ENCODE results near the gene ELK1. TPM values are rescaled to one million over a fixed set of nuclear protein-coding genes. Genes with fewer than 3 reads are reported as not detected.

Gene ELK1, protein sequence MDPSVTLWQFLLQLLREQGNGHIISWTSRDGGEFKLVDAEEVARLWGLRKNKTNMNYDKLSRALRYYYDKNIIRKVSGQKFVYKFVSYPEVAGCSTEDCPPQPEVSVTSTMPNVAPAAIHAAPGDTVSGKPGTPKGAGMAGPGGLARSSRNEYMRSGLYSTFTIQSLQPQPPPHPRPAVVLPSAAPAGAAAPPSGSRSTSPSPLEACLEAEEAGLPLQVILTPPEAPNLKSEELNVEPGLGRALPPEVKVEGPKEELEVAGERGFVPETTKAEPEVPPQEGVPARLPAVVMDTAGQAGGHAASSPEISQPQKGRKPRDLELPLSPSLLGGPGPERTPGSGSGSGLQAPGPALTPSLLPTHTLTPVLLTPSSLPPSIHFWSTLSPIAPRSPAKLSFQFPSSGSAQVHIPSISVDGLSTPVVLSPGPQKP
- 26.1 TPM for polyA plus RNA-seq (2013)

DNA sequence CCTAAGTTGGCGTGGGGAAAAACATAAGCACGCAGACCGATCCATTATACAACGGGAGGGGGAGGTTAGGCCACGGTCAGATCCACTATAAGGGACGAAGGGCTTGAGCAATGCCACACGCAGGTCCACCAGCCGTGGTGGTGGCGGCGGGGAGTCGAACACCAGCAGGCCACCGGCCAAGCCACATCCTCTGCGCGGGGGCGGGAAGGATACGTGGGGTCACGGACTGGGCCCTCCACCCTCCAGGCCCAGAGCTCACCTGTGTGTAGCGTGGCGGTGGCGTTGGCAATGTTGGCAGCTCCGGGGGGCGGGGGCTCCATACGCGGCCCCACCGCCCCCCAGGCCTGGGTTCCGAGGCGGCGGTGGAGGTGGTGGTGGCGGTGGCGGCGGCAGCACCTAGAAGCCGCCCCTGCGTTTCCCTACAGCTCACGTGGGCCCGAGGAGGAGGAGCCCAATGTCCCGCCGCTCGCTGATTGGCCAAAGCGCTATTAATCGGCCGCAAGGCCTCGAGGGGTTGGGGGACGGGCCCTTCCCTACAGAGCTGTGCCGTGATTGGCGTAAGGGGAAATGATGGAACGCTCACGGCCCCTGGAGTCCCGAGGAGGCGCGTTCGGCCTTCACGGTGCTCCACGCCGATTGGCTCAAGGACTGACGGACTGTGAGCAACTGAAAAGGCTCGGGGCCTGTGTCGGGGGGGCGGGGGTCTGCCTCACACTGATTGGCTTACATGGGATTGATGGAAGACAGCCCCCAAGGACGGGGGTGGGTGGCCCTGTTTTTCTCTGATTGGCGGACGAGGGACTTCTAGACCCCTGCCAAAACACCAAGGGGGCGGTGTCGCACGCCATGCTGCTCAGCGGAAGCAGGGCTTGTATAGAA lies at the start of gene ELK1:
ELK1 (minus strand) TSS at position 400 of the 879 bp plus-strand sequence. CDS start 9,122 bp downstream, outside the sequence.
- WGBS (ENCODE audit: insufficient coverage) = 54% methylated on average over 54 of the region's 65 CpGs
- H3K4me1 ChIP-seq (ENCODE audit: control extremely low read depth in 1 of 4, control insufficient read depth in 4 of 4, insufficient read depth in 4 of 4, low read length in 3 of 4) = peaks cover 12 to 22% (median 20%) of the 10 kb centered on the region in 4 experiments
- peak within 1 kb of the TSS; percentile 12 to 70 for H3K27ac ChIP-seq (ENCODE audit: insufficient read depth in 1 of 2, low read depth in 1 of 2, low read length in 2 of 2, poor library complexity in 1 of 2, severe bottlenecking in 2 of 2)
- ChIA-PET POLR2A (no interaction called here), CTCF (no interaction called here)
- H3K4me3 ChIP-seq (ENCODE audit: control insufficient read depth in 1 of 7, extremely low read depth in 1 of 7, insufficient read depth in 4 of 7, low read depth in 2 of 7, low read length in 6 of 7) = peak within 1 kb of the TSS; percentile 52 to 85 (median 62)
- peaks cover 0 to 4% (median 0%) of the 10 kb centered on the region in 5 experiments for H3K27me3 ChIP-seq (replicated peaks in 2 of 5; ENCODE audit: control insufficient read depth in 4 of 5, insufficient read depth in 5 of 5, low read length in 4 of 5)
- peaks cover 3 to 20% (median 12%) of the 10 kb centered on the region in 4 experiments for H3K36me3 ChIP-seq (ENCODE audit: control insufficient read depth in 4 of 4, insufficient read depth in 4 of 4, low read length in 3 of 4)
- DNase-seq = peak; percentile 97 to 99 (median 99)
- H3K9me3 ChIP-seq (ENCODE audit: control extremely low read depth in 1 of 5, control insufficient read depth in 4 of 5, insufficient read depth in 2 of 5, low read depth in 1 of 5, low read length in 4 of 5) = no peaks in the 10 kb centered on the region

DNA sequence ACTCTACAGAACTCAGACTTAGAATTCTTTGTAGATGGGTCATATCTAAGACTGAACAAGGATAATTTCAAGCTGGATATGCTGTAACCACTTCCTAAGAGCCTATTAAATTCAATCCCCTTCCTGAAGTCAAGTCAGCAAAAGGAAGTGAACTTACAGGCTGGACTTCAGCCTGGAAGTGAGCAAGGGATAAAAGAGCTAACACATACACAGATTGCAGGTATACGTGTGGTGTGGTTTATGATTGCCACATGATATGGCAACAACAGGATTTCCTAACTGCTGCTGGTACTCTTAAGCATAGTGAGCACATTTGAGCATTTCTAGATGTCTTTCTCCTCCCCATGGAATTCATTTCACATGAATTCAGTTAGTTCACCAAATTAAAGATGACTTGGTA lies 46.8 kb upstream of the ELK1 start:
- DNase-seq = no peak
- H3K9me3 ChIP-seq (ENCODE audit: control extremely low read depth in 1 of 5, control insufficient read depth in 4 of 5, insufficient read depth in 2 of 5, low read depth in 1 of 5, low read length in 4 of 5) = peaks cover 0 to 11% (median 5%) of the 10 kb centered on the region in 5 experiments
- CTCF ChIA-PET = no interaction called here
- WGBS (ENCODE audit: insufficient coverage) = no CpG with 5 or more reads among the region's 1 CpG
- H3K4me3 ChIP-seq (ENCODE audit: control insufficient read depth in 1 of 7, extremely low read depth in 1 of 7, insufficient read depth in 4 of 7, low read depth in 2 of 7, low read length in 6 of 7) = no peak overlapping the region
- no peaks in the 10 kb centered on the region for H3K4me1 ChIP-seq (ENCODE audit: control extremely low read depth in 1 of 4, control insufficient read depth in 4 of 4, insufficient read depth in 4 of 4, low read length in 3 of 4)
- H3K27me3 ChIP-seq (replicated peaks in 2 of 5; ENCODE audit: control insufficient read depth in 4 of 5, insufficient read depth in 5 of 5, low read length in 4 of 5) = no peaks in the 10 kb centered on the region
- H3K27ac ChIP-seq (ENCODE audit: insufficient read depth in 1 of 2, low read depth in 1 of 2, low read length in 2 of 2, poor library complexity in 1 of 2, severe bottlenecking in 2 of 2) = no peak overlapping the region
- POLR2A ChIA-PET = no interaction called here
- H3K36me3 ChIP-seq (ENCODE audit: control insufficient read depth in 4 of 4, insufficient read depth in 4 of 4, low read length in 3 of 4) = no peaks in the 10 kb centered on the region

DNA sequence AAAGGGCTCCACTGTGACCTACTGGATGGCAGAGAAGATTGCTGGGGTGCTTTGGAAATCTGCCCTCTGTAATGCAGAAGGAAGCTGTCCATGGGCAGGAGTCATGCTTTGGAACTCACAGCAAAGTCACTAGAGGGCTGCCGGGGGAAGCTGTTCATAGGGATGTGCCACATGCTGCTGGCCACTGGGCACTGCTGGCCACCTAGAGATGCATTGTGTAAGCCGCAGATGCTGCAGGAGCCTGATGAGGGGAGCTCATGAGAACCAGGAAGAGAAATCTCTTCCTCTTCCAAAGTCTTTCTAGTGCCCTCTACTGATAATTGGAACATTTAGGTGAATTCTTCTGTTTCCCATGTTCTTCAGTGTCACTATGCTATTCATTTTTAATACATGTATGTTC lies 39.8 kb upstream of the ELK1 start:
- H3K4me1 ChIP-seq (ENCODE audit: control extremely low read depth in 1 of 4, control insufficient read depth in 4 of 4, insufficient read depth in 4 of 4, low read length in 3 of 4) = no peaks in the 10 kb centered on the region
- WGBS (ENCODE audit: insufficient coverage) = 70% methylated on average over 2 of the region's 2 CpGs
- CTCF ChIA-PET = no interaction called here
- H3K4me3 ChIP-seq (ENCODE audit: control insufficient read depth in 1 of 7, extremely low read depth in 1 of 7, insufficient read depth in 4 of 7, low read depth in 2 of 7, low read length in 6 of 7) = no peak overlapping the region
- no peaks in the 10 kb centered on the region for H3K9me3 ChIP-seq (ENCODE audit: control extremely low read depth in 1 of 5, control insufficient read depth in 4 of 5, insufficient read depth in 2 of 5, low read depth in 1 of 5, low read length in 4 of 5)
- no peak overlapping the region for H3K27ac ChIP-seq (ENCODE audit: insufficient read depth in 1 of 2, low read depth in 1 of 2, low read length in 2 of 2, poor library complexity in 1 of 2, severe bottlenecking in 2 of 2)
- DNase-seq = no peak
- POLR2A ChIA-PET = no interaction called here
- H3K36me3 ChIP-seq (ENCODE audit: control insufficient read depth in 4 of 4, insufficient read depth in 4 of 4, low read length in 3 of 4) = no peaks in the 10 kb centered on the region
- no peaks in the 10 kb centered on the region for H3K27me3 ChIP-seq (replicated peaks in 2 of 5; ENCODE audit: control insufficient read depth in 4 of 5, insufficient read depth in 5 of 5, low read length in 4 of 5)

DNA sequence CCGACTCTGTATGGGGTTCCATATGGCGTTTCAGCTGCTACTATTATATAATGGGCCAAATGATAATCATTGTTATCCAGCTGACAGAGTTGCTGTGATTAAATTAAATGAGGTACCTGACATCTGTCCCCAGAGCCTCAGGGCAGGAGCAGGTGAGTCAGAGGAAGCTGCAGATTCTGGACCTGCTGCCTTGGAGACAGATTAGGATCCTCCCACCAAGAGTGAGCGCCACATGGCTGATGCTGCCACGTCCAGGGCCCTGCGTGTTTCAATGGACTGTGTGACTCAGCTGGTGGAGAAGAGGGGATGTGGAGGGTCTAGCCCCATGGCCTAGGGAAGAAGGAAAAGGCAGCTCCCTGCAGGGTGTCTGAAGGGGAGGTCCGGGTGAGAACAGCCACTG lies 36.9 kb upstream of the ELK1 start:
- POLR2A ChIA-PET = no interaction called here
- peaks cover 0 to 4% (median 0%) of the 10 kb centered on the region in 5 experiments for H3K27me3 ChIP-seq (replicated peaks in 2 of 5; ENCODE audit: control insufficient read depth in 4 of 5, insufficient read depth in 5 of 5, low read length in 4 of 5)
- no peaks in the 10 kb centered on the region for H3K9me3 ChIP-seq (ENCODE audit: control extremely low read depth in 1 of 5, control insufficient read depth in 4 of 5, insufficient read depth in 2 of 5, low read depth in 1 of 5, low read length in 4 of 5)
- no peaks in the 10 kb centered on the region for H3K36me3 ChIP-seq (ENCODE audit: control insufficient read depth in 4 of 4, insufficient read depth in 4 of 4, low read length in 3 of 4)
- no peaks in the 10 kb centered on the region for H3K4me1 ChIP-seq (ENCODE audit: control extremely low read depth in 1 of 4, control insufficient read depth in 4 of 4, insufficient read depth in 4 of 4, low read length in 3 of 4)
- CTCF ChIA-PET = no interaction called here
- 92% methylated on average over 2 of the region's 6 CpGs for WGBS (ENCODE audit: insufficient coverage)
- H3K27ac ChIP-seq (ENCODE audit: insufficient read depth in 1 of 2, low read depth in 1 of 2, low read length in 2 of 2, poor library complexity in 1 of 2, severe bottlenecking in 2 of 2) = no peak overlapping the region
- DNase-seq = no peak
- no peak overlapping the region for H3K4me3 ChIP-seq (ENCODE audit: control insufficient read depth in 1 of 7, extremely low read depth in 1 of 7, insufficient read depth in 4 of 7, low read depth in 2 of 7, low read length in 6 of 7)

DNA sequence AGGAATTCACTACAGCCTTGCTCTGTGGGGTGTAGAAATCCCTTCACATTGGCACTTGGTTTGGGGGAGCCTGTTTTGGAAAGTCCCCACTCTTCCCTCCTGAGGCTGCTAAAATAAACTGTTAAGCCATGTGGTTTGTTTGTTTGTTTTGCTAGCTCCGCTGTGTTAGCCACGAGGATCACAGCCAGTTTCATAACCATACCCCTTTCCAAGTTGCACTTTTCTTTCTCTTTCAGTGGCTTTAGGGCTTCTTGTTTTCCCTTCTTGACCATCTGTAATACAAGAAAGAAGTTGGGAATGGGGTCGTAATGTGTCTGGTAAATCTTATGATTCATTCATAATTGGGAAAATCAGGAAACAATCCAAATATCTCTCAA lies 33.5 kb upstream of the ELK1 start:
- peaks cover 0 to 4% (median 0%) of the 10 kb centered on the region in 5 experiments for H3K27me3 ChIP-seq (replicated peaks in 2 of 5; ENCODE audit: control insufficient read depth in 4 of 5, insufficient read depth in 5 of 5, low read length in 4 of 5)
- H3K4me1 ChIP-seq (ENCODE audit: control extremely low read depth in 1 of 4, control insufficient read depth in 4 of 4, insufficient read depth in 4 of 4, low read length in 3 of 4) = no peaks in the 10 kb centered on the region
- ChIA-PET POLR2A (no interaction called here), CTCF (no interaction called here)
- DNase-seq = no peak
- H3K36me3 ChIP-seq (ENCODE audit: control insufficient read depth in 4 of 4, insufficient read depth in 4 of 4, low read length in 3 of 4) = no peaks in the 10 kb centered on the region
- no peak overlapping the region for H3K27ac ChIP-seq (ENCODE audit: insufficient read depth in 1 of 2, low read depth in 1 of 2, low read length in 2 of 2, poor library complexity in 1 of 2, severe bottlenecking in 2 of 2)
- no peaks in the 10 kb centered on the region for H3K9me3 ChIP-seq (ENCODE audit: control extremely low read depth in 1 of 5, control insufficient read depth in 4 of 5, insufficient read depth in 2 of 5, low read depth in 1 of 5, low read length in 4 of 5)
- WGBS (ENCODE audit: insufficient coverage) = no CpG with 5 or more reads among the region's 3 CpGs
- no peak overlapping the region for H3K4me3 ChIP-seq (ENCODE audit: control insufficient read depth in 1 of 7, extremely low read depth in 1 of 7, insufficient read depth in 4 of 7, low read depth in 2 of 7, low read length in 6 of 7)

DNA sequence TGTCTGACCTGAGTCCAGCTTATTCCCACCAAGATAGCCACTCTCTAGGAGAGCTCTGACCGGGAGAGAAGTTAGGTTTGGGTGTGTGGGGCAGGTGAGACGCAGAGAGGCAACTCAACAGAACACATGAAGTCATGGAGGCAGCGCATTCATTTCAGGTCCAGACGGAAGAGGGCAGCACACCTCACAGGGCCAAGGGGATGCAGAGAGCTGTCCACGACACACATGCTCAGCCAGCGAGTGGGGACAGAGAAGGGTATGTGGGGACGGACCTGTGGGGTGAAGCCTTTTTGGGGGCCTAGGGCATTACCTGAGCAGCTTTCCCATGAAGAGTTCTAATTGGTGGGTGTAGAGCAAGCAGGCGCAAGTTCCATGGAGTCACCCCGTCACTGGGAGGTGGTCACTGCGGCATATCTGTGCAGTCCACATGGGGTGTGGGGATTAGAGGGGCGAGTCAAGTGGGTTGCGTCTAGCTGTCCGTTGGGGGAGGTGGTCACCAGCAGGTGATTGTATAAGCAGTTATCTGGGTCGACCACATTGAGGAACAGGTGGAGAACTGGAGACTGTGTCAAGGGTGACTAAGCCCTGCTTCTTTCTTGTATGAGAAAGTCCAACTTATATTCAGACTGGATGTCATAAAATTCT lies 32.9 kb upstream of the ELK1 start:
- CTCF ChIA-PET = no interaction called here
- POLR2A ChIA-PET = no interaction called here
- Histone ChIP-seq H3K27ac (ENCODE audit: insufficient read depth in 1 of 2, low read depth in 1 of 2, low read length in 2 of 2, poor library complexity in 1 of 2, severe bottlenecking in 2 of 2) (no peak overlapping the region), H3K36me3 (ENCODE audit: control insufficient read depth in 4 of 4, insufficient read depth in 4 of 4, low read length in 3 of 4) (no peaks in the 10 kb centered on the region), H3K27me3 (replicated peaks in 2 of 5; ENCODE audit: control insufficient read depth in 4 of 5, insufficient read depth in 5 of 5, low read length in 4 of 5) (peaks cover 0 to 4% (median 0%) of the 10 kb centered on the region in 5 experiments), H3K4me3 (ENCODE audit: control insufficient read depth in 1 of 7, extremely low read depth in 1 of 7, insufficient read depth in 4 of 7, low read depth in 2 of 7, low read length in 6 of 7) (no peak overlapping the region), H3K9me3 (ENCODE audit: control extremely low read depth in 1 of 5, control insufficient read depth in 4 of 5, insufficient read depth in 2 of 5, low read depth in 1 of 5, low read length in 4 of 5) (no peaks in the 10 kb centered on the region), H3K4me1 (ENCODE audit: control extremely low read depth in 1 of 4, control insufficient read depth in 4 of 4, insufficient read depth in 4 of 4, low read length in 3 of 4) (no peaks in the 10 kb centered on the region)
- peak in 2 of 3 donors; percentile 10 to 43 for DNase-seq
- 81% methylated on average over 12 of the region's 14 CpGs for WGBS (ENCODE audit: insufficient coverage)
